PC-9 (cell line): ENCODE results near the gene APEH. TPM values are rescaled to one million over a fixed set of nuclear protein-coding genes. Genes with fewer than 3 reads are reported as not detected.
"Not testable (repeated sequence)": the region's sequence is repeated elsewhere in the genome, so short reads cannot be mapped to it uniquely, and the experiment has no call there.

ENCODE experiments used
- BruUV-seq: library from RNA; stranded (reverse); fragments of 400-500 nt; replicated peaks from 2 replicates; lab custom pipeline; 2021; lab: Mats Ljungman, UMichigan
- CTCF ChIA-PET: fragments of 300-600 bp; sonication (Branson Sonifier 250); formaldehyde crosslinking; loops from one replicate; lab custom pipeline; 2022; ENCODE audit warnings: antibody characterized with exemption; lab: Charles Lee
- POLR2A ChIA-PET: fragments of 300-600 bp; sonication (Branson Sonifier 250); formaldehyde crosslinking; loops from one replicate; lab custom pipeline; 2022; ENCODE audit warnings: antibody characterized with exemption; ENCODE audit not compliant: unreplicated experiment; lab: Charles Lee
- DNase-seq, 2 experiments: peaks; one replicate each; pipeline versions ENCODE4 v3.0.0 to v3.0.0-alpha.2; 2015 to 2022; ENCODE audit warnings: mixed read lengths in 1 of 2
- H2AFZ ChIP-seq: fragments of 200-600 bp; sonication (generic); 2 replicates; pipeline ENCODE4 v1.8.1; 2017; ENCODE audit warnings: antibody characterized with exemption
- H3F3A ChIP-seq: fragments of 200-600 bp; sonication (generic); 2 replicates; pipeline ENCODE4 v1.8.1; 2017; ENCODE audit warnings: antibody characterized with exemption, mild to moderate bottlenecking, low read depth; ENCODE audit not compliant: insufficient read depth
- H3K27ac ChIP-seq: fragments of 200-600 bp; sonication (generic); 2 replicates; pipeline ENCODE4 v1.6.1; 2016; ENCODE audit warnings: mixed run types
- H3K27me3 ChIP-seq: fragments of 200-600 bp; sonication (generic); 2 replicates; pipeline ENCODE4 v1.6.1; 2016; ENCODE audit warnings: low read depth, mixed run types; ENCODE audit not compliant: insufficient read depth
- H3K36me3 ChIP-seq: fragments of 200-600 bp; sonication (generic); 2 replicates; pipeline ENCODE4 v1.6.1; 2016; ENCODE audit warnings: low read depth, mixed run types
- H3K4me1 ChIP-seq: fragments of 200-600 bp; sonication (generic); replicated peaks from 2 replicates; pipeline ENCODE4 v1.6.1; 2016; ENCODE audit warnings: mixed run types; ENCODE audit not compliant: insufficient read depth
- H3K4me2 ChIP-seq: fragments of 200-600 bp; sonication (generic); 2 replicates; pipeline ENCODE4 v1.6.1; 2017; ENCODE audit warnings: mixed run types
- H3K4me3 ChIP-seq: fragments of 200-600 bp; sonication (generic); 2 replicates; pipeline ENCODE4 v1.6.1; 2016; ENCODE audit warnings: mixed run types
- H3K79me2 ChIP-seq: fragments of 200-600 bp; sonication (generic); 2 replicates; pipeline ENCODE4 v1.6.1; 2017; ENCODE audit warnings: low read depth, mixed run types
- H3K9me2 ChIP-seq: fragments of 200-600 bp; sonication (generic); 2 replicates; pipeline ENCODE4 v1.8.1; 2017; ENCODE audit warnings: mild to moderate bottlenecking; ENCODE audit not compliant: insufficient read depth
- H3K9me3 ChIP-seq: fragments of 200-600 bp; sonication (generic); 2 replicates; pipeline ENCODE4 v1.8.1; 2016; ENCODE audit warnings: low read depth; ENCODE audit not compliant: insufficient read depth
- H4K20me1 ChIP-seq: fragments of 200-600 bp; sonication (generic); 2 replicates; pipeline ENCODE4 v1.8.1; 2017; ENCODE audit not compliant: insufficient read depth
- CTCF ChIP-seq: fragments of 200-600 bp; sonication (generic); conservative IDR thresholded peaks from 2 replicates; pipeline ENCODE4 v1.6.1; 2017; ENCODE audit warnings: mixed run types, antibody characterized with exemption, mild to moderate bottlenecking, moderate library complexity
- EZH2 ChIP-seq: fragments of 200-600 bp; sonication (generic); IDR thresholded peaks from 2 replicates; pipeline ENCODE4 v1.8.0; 2017; ENCODE audit warnings: antibody characterized with exemption, low read depth
- intact Hi-C: fragments of 100-400 bp; cut with micrococcal nuclease; formaldehyde crosslinking; loops from one replicate; pipeline ENCODE4 v1.10.0; 2022; ENCODE audit not compliant: unreplicated experiment
- total RNA-seq: library from RNA; stranded (reverse); gene quantifications from 2 replicates; pipeline ENCODE4 v1.2.3, GENCODE V29; 2021

APEH gene
- total RNA-seq, 1 experiment from 2014 or later: 131 TPM

GRCh38 chr3:49695350-49696015 lies 21.3 kb downstream of the APEH start:
- H3K27me3 ChIP-seq, DNase-seq, H3K36me3 ChIP-seq, H3K9me2 ChIP-seq, H3K27ac ChIP-seq, H3K79me2 ChIP-seq, CTCF ChIA-PET, H3K4me2 ChIP-seq, intact Hi-C loops, BruUV-seq, H4K20me1 ChIP-seq, H3K4me3 ChIP-seq, H3F3A ChIP-seq, POLR2A ChIA-PET, H3K4me1 ChIP-seq, H2AFZ ChIP-seq, H3K9me3 ChIP-seq: not testable (repeated sequence)

- H3K4me2 ChIP-seq: no peak overlapping the region
- H3K9me2 ChIP-seq: no peaks in the 10 kb centered on the region
- no peaks in the 10 kb centered on the region for H3K9me3 ChIP-seq
- no peaks in the 10 kb centered on the region for H4K20me1 ChIP-seq
- no peaks in the 10 kb centered on the region for H3K4me1 ChIP-seq
- no peaks in the 10 kb centered on the region for H3K36me3 ChIP-seq
- no peak overlapping the region for H3K4me3 ChIP-seq
- no peak overlapping the region for H3K27ac ChIP-seq
- ChIA-PET POLR2A (no interaction called here), CTCF (no interaction called here)
- intact Hi-C loops: no loop called here
- DNase-seq: no peak
- no peaks in the 10 kb centered on the region for H3K79me2 ChIP-seq
- H3K27me3 ChIP-seq: no peaks in the 10 kb centered on the region
- BruUV-seq: no TSS peak
- TF ChIP-seq EZH2 (no peak), CTCF (no peak)
- no peak overlapping the region for H2AFZ ChIP-seq
- no peaks in the 10 kb centered on the region for H3F3A ChIP-seq
Observed at GRCh38 chr3:49699281-49699979, 25.3 kb downstream of the APEH start.

- Histone ChIP-seq H4K20me1 (no peaks in the 10 kb centered on the region), H3K4me2 (no peak overlapping the region), H3K79me2 (no peaks in the 10 kb centered on the region), H3K9me3 (no peaks in the 10 kb centered on the region), H3K4me3 (no peak overlapping the region), H3K27ac (no peak overlapping the region), H3K36me3 (no peaks in the 10 kb centered on the region), H3K27me3 (no peaks in the 10 kb centered on the region), H2AFZ (no peak overlapping the region), H3K4me1 (no peaks in the 10 kb centered on the region), H3K9me2 (no peaks in the 10 kb centered on the region), H3F3A (no peaks in the 10 kb centered on the region)
- intact Hi-C loops: loop anchor here (5.0 to 10.0 kb wide), 2 partner anchors 207 to 485 kb away; no protein-coding TSS in a partner anchor
- CTCF ChIA-PET: no interaction called here
- POLR2A ChIA-PET: no interaction called here
- BruUV-seq: no TSS peak
- TF ChIP-seq CTCF (no peak), EZH2 (no peak)
- no peak for DNase-seq
Observed at GRCh38 chr3:49700014-49700413, 25.9 kb downstream of the APEH start.
